Memory B cell (primary cell): ENCODE data around the gene ZC3HAV1.
A peak's percentile ranks its signal among the peaks of the same experiment; 100 is the strongest.

Experiments
- ATAC-seq: fragments of 150-1000 bp; cut with Tn5 transposase; 2 replicates; pipeline ENCODE4 v1.10.0; 2021; ENCODE audit warnings: low read depth, mild to moderate bottlenecking, moderate library complexity
- DNase-seq, 2 donors: peaks; one replicate each; pipeline ENCODE4 v3.0.0; 2022; ENCODE audit warnings: low spot score in 2 of 2
- H3K27ac Mint-ChIP-seq: one replicate; pipeline ENCODE4 v1.8.0; 2022; ENCODE audit warnings: mild to moderate bottlenecking, moderate library complexity, mixed read lengths
- H3K27me3 Mint-ChIP-seq: one replicate; pipeline ENCODE4 v1.8.0; 2022; ENCODE audit warnings: mixed read lengths
- H3K36me3 Mint-ChIP-seq: one replicate; pipeline ENCODE4 v1.8.0; 2022; ENCODE audit warnings: mild to moderate bottlenecking, mixed read lengths
- H3K4me1 Mint-ChIP-seq: one replicate; pipeline ENCODE4 v1.8.0; 2022; ENCODE audit warnings: mixed read lengths
- H3K4me3 Mint-ChIP-seq: one replicate; pipeline ENCODE4 v1.8.0; 2022; ENCODE audit warnings: mild to moderate bottlenecking, moderate library complexity, mixed read lengths
- H3K9me3 Mint-ChIP-seq: one replicate; pipeline ENCODE4 v1.8.0; 2022; ENCODE audit warnings: mixed read lengths

The ZC3HAV1 gene

GRCh38 chr7:139118805-139119485, 9.4 kb upstream of the ZC3HAV1 start:
- Mint-ChIP-seq H3K27ac (peak overlapping the region; percentile 97), H3K36me3 (no peaks in the 10 kb centered on the region), H3K27me3 (no peaks in the 10 kb centered on the region), H3K4me3 (peak overlapping the region; percentile 79), H3K4me1 (peaks cover 25% of the 10 kb centered on the region), H3K9me3 (no peaks in the 10 kb centered on the region)
- ATAC-seq, result peak; percentile 90
- DNase-seq, result peak; percentile 55 to 56

- Mint-ChIP-seq H3K4me1 (peaks cover 26% of the 10 kb centered on the region), H3K36me3 (no peaks in the 10 kb centered on the region), H3K4me3 (peak overlapping the region; percentile 63), H3K27me3 (no peaks in the 10 kb centered on the region), H3K27ac (peak overlapping the region; percentile 97), H3K9me3 (no peaks in the 10 kb centered on the region)
- no peak for ATAC-seq
- DNase-seq, result no peak
These were observed 8.8 kb upstream of the ZC3HAV1 start for GRCh38 chr7:139118234-139118804.

GRCh38 chr7:139117599-139118233, 8.2 kb upstream of the ZC3HAV1 start:
- Mint-ChIP-seq H3K9me3 (no peaks in the 10 kb centered on the region), H3K4me3 (peak overlapping the region; percentile 63), H3K4me1 (peaks cover 27% of the 10 kb centered on the region), H3K27me3 (no peaks in the 10 kb centered on the region), H3K36me3 (no peaks in the 10 kb centered on the region), H3K27ac (peak overlapping the region; percentile 97)
- no peak for DNase-seq
- no peak for ATAC-seq

- ATAC-seq (no peak), DNase-seq (no peak)
- Mint-ChIP-seq H3K27ac (no peak overlapping the region), H3K4me1 (peaks cover 27% of the 10 kb centered on the region), H3K27me3 (no peaks in the 10 kb centered on the region), H3K36me3 (no peaks in the 10 kb centered on the region), H3K4me3 (no peak overlapping the region), H3K9me3 (no peaks in the 10 kb centered on the region)
These were observed 7.5 kb upstream of the ZC3HAV1 start for GRCh38 chr7:139116999-139117398.

- Mint-ChIP-seq H3K4me1 (peaks cover 34% of the 10 kb centered on the region), H3K36me3 (peaks cover 3% of the 10 kb centered on the region), H3K27ac (no peak overlapping the region), H3K27me3 (no peaks in the 10 kb centered on the region), H3K9me3 (peaks cover 4% of the 10 kb centered on the region), H3K4me3 (no peak overlapping the region)
- ATAC-seq (no peak), DNase-seq (no peak)
These were observed 5.6 kb upstream of the ZC3HAV1 start for GRCh38 chr7:139115104-139115503.

- H3K27ac Mint-ChIP-seq, result no peak overlapping the region
- H3K4me3 Mint-ChIP-seq, result no peak overlapping the region
- H3K4me1 Mint-ChIP-seq, result peaks cover 38% of the 10 kb centered on the region
These were observed 5.1 kb upstream of the ZC3HAV1 start for GRCh38 chr7:139114585-139114984.

GRCh38 chr7:139114018-139114417, 4.5 kb upstream of the ZC3HAV1 start:
- ATAC-seq (no peak), DNase-seq (no peak)
- no peak overlapping the region for H3K27ac Mint-ChIP-seq
- peaks cover 3% of the 10 kb centered on the region for H3K36me3 Mint-ChIP-seq
- H3K4me1 Mint-ChIP-seq, result peaks cover 33% of the 10 kb centered on the region
- peaks cover 4% of the 10 kb centered on the region for H3K9me3 Mint-ChIP-seq
- no peaks in the 10 kb centered on the region for H3K27me3 Mint-ChIP-seq
- no peak overlapping the region for H3K4me3 Mint-ChIP-seq

More at GRCh38 chr7:139114585-139114984, 5.1 kb upstream of the ZC3HAV1 start:
- Mint-ChIP-seq H3K36me3 (peaks cover 3% of the 10 kb centered on the region), H3K9me3 (peaks cover 4% of the 10 kb centered on the region), H3K27me3 (no peaks in the 10 kb centered on the region)
- ATAC-seq, result no peak
- no peak for DNase-seq

- Mint-ChIP-seq H3K4me3 (no peak overlapping the region), H3K36me3 (peaks cover 10% of the 10 kb centered on the region), H3K9me3 (peaks cover 4% of the 10 kb centered on the region), H3K4me1 (peaks cover 23% of the 10 kb centered on the region), H3K27ac (peak overlapping the region; percentile 98), H3K27me3 (no peaks in the 10 kb centered on the region)
- ATAC-seq (no peak), DNase-seq (no peak)
These were observed 3.3 kb upstream of the ZC3HAV1 start for GRCh38 chr7:139112741-139113250.

- DNase-seq (no peak), ATAC-seq (no peak)
- Mint-ChIP-seq H3K27ac (peak overlapping the region; percentile 98), H3K9me3 (peaks cover 4% of the 10 kb centered on the region), H3K4me1 (peaks cover 23% of the 10 kb centered on the region), H3K4me3 (no peak overlapping the region), H3K36me3 (peaks cover 12% of the 10 kb centered on the region), H3K27me3 (no peaks in the 10 kb centered on the region)
These were observed 2.8 kb upstream of the ZC3HAV1 start for GRCh38 chr7:139112316-139112715.

GRCh38 chr7:139111811-139112301, 2.3 kb upstream of the ZC3HAV1 start:
- no peak for ATAC-seq
- Mint-ChIP-seq H3K4me1 (peaks cover 21% of the 10 kb centered on the region), H3K4me3 (no peak overlapping the region), H3K9me3 (peaks cover 4% of the 10 kb centered on the region), H3K27me3 (no peaks in the 10 kb centered on the region), H3K36me3 (peaks cover 14% of the 10 kb centered on the region), H3K27ac (peak overlapping the region; percentile 98)
- no peak for DNase-seq

- Mint-ChIP-seq H3K9me3 (peaks cover 4% of the 10 kb centered on the region), H3K36me3 (peaks cover 14% of the 10 kb centered on the region), H3K4me1 (peaks cover 20% of the 10 kb centered on the region), H3K27me3 (no peaks in the 10 kb centered on the region), H3K27ac (peak overlapping the region; percentile 98), H3K4me3 (no peak overlapping the region)
- ATAC-seq, result no peak
- no peak for DNase-seq
These were observed 1.6 kb upstream of the ZC3HAV1 start for GRCh38 chr7:139111147-139111546.

- no peak for DNase-seq
- Mint-ChIP-seq H3K36me3 (peaks cover 14% of the 10 kb centered on the region), H3K4me1 (peaks cover 26% of the 10 kb centered on the region), H3K27ac (peak overlapping the region; percentile 98), H3K4me3 (peak overlapping the region; percentile 100), H3K9me3 (peaks cover 4% of the 10 kb centered on the region), H3K27me3 (no peaks in the 10 kb centered on the region)
- ATAC-seq, result no peak
These were observed 477 bp upstream of the ZC3HAV1 start for GRCh38 chr7:139109983-139110411.

- Mint-ChIP-seq H3K36me3 (peaks cover 14% of the 10 kb centered on the region), H3K27ac (peak overlapping the region; percentile 98), H3K4me1 (peaks cover 32% of the 10 kb centered on the region), H3K27me3 (no peaks in the 10 kb centered on the region), H3K4me3 (peak overlapping the region; percentile 100), H3K9me3 (peaks cover 4% of the 10 kb centered on the region)
- no peak for DNase-seq
- ATAC-seq, result no peak
These were observed 993 bp downstream of the ZC3HAV1 start for GRCh38 chr7:139108266-139109187.
